HEK293T (cell line): ENCODE measurements around the gene CDH16.

Experiments
- ARNT ChIP-seq: fragments of 450-650 bp; IDR thresholded peaks from 2 replicates; pipeline ENCODE4 v1.6.1; 2017; ENCODE audit warnings: mild to moderate bottlenecking
- BHLHE40 ChIP-seq: fragments of 450-650 bp; IDR thresholded peaks from 2 replicates; pipeline ENCODE4 v1.6.1; 2016; ENCODE audit warnings: mild to moderate bottlenecking, moderate library complexity, borderline replicate concordance
- FOXA1 ChIP-seq: fragments of 450-650 bp; IDR thresholded peaks from 2 replicates; pipeline ENCODE4 v1.6.1; 2016; ENCODE audit warnings: mild to moderate bottlenecking
- FOXK2 ChIP-seq: fragments of 450-650 bp; IDR thresholded peaks from 2 replicates; pipeline ENCODE4 v1.6.1; 2016; ENCODE audit warnings: mild to moderate bottlenecking
- FOXM1 ChIP-seq: fragments of 450-650 bp; IDR thresholded peaks from 2 replicates; pipeline ENCODE4 v1.6.1; 2017; ENCODE audit warnings: mild to moderate bottlenecking, borderline replicate concordance
- HDGF ChIP-seq: fragments of 450-650 bp; IDR thresholded peaks from 2 replicates; pipeline ENCODE4 v1.6.1; 2017; ENCODE audit warnings: antibody characterized with exemption, borderline replicate concordance
- LEF1 ChIP-seq: fragments of 450-650 bp; IDR thresholded peaks from 2 replicates; pipeline ENCODE4 v1.6.1; 2017; ENCODE audit warnings: mild to moderate bottlenecking, borderline replicate concordance
- NFRKB ChIP-seq: fragments of 450-650 bp; IDR thresholded peaks from 2 replicates; pipeline ENCODE4 v1.6.1; 2016; ENCODE audit warnings: mild to moderate bottlenecking, moderate library complexity
- PKNOX1 ChIP-seq: fragments of 450-650 bp; IDR thresholded peaks from 2 replicates; pipeline ENCODE4 v1.6.1; 2016
- SP1 ChIP-seq: fragments of 450-650 bp; IDR thresholded peaks from 2 replicates; pipeline ENCODE4 v1.6.1; 2017
- SUZ12 ChIP-seq: fragments of 450-650 bp; IDR thresholded peaks from 2 replicates; pipeline ENCODE4 v1.6.1; 2016; ENCODE audit warnings: mild to moderate bottlenecking
- TARDBP ChIP-seq: fragments of 450-650 bp; IDR thresholded peaks from 2 replicates; pipeline ENCODE4 v1.6.1; 2016
- ZNF384 ChIP-seq: fragments of 450-650 bp; IDR thresholded peaks from 2 replicates; pipeline ENCODE4 v1.6.1; 2016

GRCh38 chr16:66924527-66925321 is 6.0 kb upstream of the CDH16 start:
- TF ChIP-seq BHLHE40 (no peak), ZNF384 (no peak), SP1 (no peak), FOXM1 (no peak), TARDBP (no peak), PKNOX1 (no peak), FOXK2 (no peak), FOXA1 (no peak), NFRKB (no peak), SUZ12 (no peak), ARNT (no peak), LEF1 (no peak), HDGF (no peak)
